Left ventricle myocardium inferior (tissue), 1 donor: ENCODE data around the gene NXN. TPM values are rescaled to one million over a fixed set of nuclear protein-coding genes. Genes with fewer than 3 reads are reported as not detected.

Experiments
- DNase-seq: peaks from one replicate; pipeline ENCODE4 v3.0.0-alpha.2; 2020
- H3K27ac ChIP-seq: fragments of 200-600 bp; replicated peaks from 2 replicates; pipeline ENCODE4 v1.8.0; 2021
- H3K27me3 ChIP-seq: fragments of 200-600 bp; 2 replicates; pipeline ENCODE4 v1.8.0; 2021; ENCODE audit warnings: low read depth
- H3K36me3 ChIP-seq: fragments of 200-600 bp; 2 replicates; pipeline ENCODE4 v1.8.0; 2021
- H3K4me1 ChIP-seq: fragments of 200-600 bp; 2 replicates; pipeline ENCODE4 v1.8.0; 2021
- H3K4me3 ChIP-seq: fragments of 200-600 bp; 2 replicates; pipeline ENCODE4 v1.8.0; 2021; ENCODE audit warnings: mild to moderate bottlenecking, moderate library complexity
- H3K9me3 ChIP-seq: fragments of 200-600 bp; replicated peaks from 2 replicates; pipeline ENCODE4 v1.8.0; 2021
- intact Hi-C: fragments of 100-400 bp; cut with micrococcal nuclease; formaldehyde crosslinking; loops from one replicate; pipeline ENCODE4 v1.11.0; 2022
- total RNA-seq: library from RNA; stranded (reverse); fragmentation: NEBNext Ultra II Directional; extraction: Animal tissue kit (Norgen Biotek cat#: 25700); gene quantifications from one replicate; pipeline ENCODE4 v1.2.1, GENCODE V29; 2021
- TF ChIP-seq, protein P1 (sequence below): fragments of 200-600 bp; IDR thresholded peaks from 2 replicates; pipeline ENCODE4 v1.8.0; 2021; ENCODE audit warnings: antibody characterized with exemption, mild to moderate bottlenecking, borderline replicate concordance
- donor health status: DM: no; HTN: yes; CAD: no; lungs with severe emphysema.

NXN gene
- total RNA-seq, 1 donor from 2014 or later, result 13.8 TPM

DNA sequence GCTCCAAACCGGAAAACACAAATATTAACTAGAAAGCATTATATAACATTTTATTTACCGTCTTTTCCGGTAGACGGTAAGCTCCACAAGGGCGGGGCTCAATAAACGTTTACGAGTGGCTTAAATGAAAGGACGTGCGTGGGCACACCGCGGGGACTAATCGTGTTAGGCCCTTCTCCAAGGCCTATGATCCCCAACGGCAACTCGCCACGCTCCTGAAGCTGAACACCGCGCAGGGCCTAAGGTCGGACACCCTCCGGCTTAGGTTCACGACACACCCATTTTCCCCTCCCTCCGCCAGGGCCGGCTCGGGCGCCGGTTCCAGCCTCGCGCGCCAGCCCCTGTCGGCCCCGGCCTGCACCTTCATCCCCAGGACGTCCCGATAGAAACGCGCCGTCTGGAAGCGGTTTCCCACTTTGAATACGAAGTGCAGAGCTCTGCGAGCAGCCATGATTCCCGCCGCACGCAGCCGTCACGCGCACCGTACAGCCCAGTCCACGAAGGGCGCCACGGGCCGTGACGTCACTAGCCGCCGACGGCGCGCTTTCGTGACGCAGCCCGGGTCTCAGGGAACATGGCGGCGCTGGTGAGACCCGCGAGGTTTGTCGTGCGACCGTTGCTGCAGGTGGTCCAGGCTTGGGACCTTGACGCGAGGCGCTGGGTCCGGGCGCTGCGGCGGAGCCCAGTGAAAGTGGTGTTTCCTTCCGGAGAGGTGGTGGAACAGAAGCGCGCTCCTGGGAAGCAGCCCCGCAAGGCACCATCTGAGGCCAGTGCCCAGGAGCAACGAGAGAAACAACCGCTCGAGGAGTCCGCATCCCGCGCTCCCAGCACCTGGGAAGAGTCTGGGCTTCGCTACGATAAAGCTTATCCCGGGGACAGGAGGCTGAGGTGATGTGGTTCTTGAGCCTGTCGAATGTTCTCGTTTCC is 197.5 kb downstream of the NXN start, which contains the start of the genes GLOD4 and MRM3:
TSS of gene GLOD4 (minus strand) at position 476 of the 927 bp plus-strand sequence. CDS start at position 451, 25 bp downstream.
TSS of gene MRM3 (plus strand) at position 549 of the 927 bp plus-strand sequence. CDS start at position 575, 26 bp downstream.
- H3K36me3 ChIP-seq, result peaks cover 34% of the 10 kb centered on the region
- H3K4me1 ChIP-seq, result peaks cover 38% of the 10 kb centered on the region
- H3K27me3 ChIP-seq, result no peaks in the 10 kb centered on the region
- DNase-seq, result peak; percentile 95
- TF ChIP-seq, protein P1, sequence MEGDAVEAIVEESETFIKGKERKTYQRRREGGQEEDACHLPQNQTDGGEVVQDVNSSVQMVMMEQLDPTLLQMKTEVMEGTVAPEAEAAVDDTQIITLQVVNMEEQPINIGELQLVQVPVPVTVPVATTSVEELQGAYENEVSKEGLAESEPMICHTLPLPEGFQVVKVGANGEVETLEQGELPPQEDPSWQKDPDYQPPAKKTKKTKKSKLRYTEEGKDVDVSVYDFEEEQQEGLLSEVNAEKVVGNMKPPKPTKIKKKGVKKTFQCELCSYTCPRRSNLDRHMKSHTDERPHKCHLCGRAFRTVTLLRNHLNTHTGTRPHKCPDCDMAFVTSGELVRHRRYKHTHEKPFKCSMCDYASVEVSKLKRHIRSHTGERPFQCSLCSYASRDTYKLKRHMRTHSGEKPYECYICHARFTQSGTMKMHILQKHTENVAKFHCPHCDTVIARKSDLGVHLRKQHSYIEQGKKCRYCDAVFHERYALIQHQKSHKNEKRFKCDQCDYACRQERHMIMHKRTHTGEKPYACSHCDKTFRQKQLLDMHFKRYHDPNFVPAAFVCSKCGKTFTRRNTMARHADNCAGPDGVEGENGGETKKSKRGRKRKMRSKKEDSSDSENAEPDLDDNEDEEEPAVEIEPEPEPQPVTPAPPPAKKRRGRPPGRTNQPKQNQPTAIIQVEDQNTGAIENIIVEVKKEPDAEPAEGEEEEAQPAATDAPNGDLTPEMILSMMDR, result peak; percentile 39
- intact Hi-C loops, result no loop called here
- H3K9me3 ChIP-seq, result no peaks in the 10 kb centered on the region
- H3K27ac ChIP-seq, result peak within 1 kb of the TSS; percentile 86
- peak within 1 kb of the TSS; percentile 92 for H3K4me3 ChIP-seq

DNA sequence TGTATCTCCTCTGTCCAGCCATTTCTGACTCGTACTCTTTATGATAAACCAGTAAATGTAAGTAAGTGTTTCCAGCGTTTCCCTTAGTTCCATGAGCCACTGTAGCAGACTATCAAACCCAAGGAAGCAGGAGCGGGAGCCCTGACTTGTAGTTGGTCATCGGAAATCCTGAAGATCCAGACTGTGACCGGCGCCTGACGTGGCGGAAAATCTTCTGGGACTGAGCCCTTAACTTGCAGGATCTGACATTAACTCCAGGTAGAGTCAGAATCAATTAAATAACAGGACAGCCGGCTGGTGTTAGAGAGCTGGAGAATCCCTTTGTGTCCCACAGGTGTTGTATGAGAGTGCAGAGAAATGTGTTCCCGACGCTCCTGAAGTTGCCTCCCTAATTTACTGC is 201.5 kb downstream of the NXN start:
- no peak for DNase-seq
- intact Hi-C loops, result no loop called here
- H3K4me1 ChIP-seq, result peaks cover 22% of the 10 kb centered on the region
- peaks cover 59% of the 10 kb centered on the region for H3K36me3 ChIP-seq
- no peaks in the 10 kb centered on the region for H3K27me3 ChIP-seq
- TF ChIP-seq, protein P1, result no peak
- H3K27ac ChIP-seq, result no peak overlapping the region
- H3K4me3 ChIP-seq, result no peak overlapping the region
- H3K9me3 ChIP-seq, result no peaks in the 10 kb centered on the region

DNA sequence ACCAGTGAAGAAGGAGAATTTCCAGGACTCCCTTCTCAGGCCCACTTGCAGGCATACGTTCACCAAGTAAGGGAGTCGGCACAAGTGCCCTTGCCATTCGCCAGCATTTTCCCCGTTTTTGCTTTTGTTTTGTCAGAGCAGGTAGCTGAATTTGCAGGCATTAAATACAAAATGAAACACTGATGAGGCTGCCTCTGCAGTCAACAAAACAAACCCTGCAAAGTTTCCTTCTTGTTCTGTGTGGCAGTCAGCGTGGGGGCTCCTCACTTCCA is 205.3 kb downstream of the NXN start:
- no peak overlapping the region for H3K4me3 ChIP-seq
- H3K36me3 ChIP-seq, result peaks cover 88% of the 10 kb centered on the region
- intact Hi-C loops, result no loop called here
- DNase-seq, result no peak
- H3K9me3 ChIP-seq, result no peaks in the 10 kb centered on the region
- TF ChIP-seq, protein P1, result no peak
- H3K27ac ChIP-seq, result no peak overlapping the region
- H3K27me3 ChIP-seq, result no peaks in the 10 kb centered on the region
- no peaks in the 10 kb centered on the region for H3K4me1 ChIP-seq

DNA sequence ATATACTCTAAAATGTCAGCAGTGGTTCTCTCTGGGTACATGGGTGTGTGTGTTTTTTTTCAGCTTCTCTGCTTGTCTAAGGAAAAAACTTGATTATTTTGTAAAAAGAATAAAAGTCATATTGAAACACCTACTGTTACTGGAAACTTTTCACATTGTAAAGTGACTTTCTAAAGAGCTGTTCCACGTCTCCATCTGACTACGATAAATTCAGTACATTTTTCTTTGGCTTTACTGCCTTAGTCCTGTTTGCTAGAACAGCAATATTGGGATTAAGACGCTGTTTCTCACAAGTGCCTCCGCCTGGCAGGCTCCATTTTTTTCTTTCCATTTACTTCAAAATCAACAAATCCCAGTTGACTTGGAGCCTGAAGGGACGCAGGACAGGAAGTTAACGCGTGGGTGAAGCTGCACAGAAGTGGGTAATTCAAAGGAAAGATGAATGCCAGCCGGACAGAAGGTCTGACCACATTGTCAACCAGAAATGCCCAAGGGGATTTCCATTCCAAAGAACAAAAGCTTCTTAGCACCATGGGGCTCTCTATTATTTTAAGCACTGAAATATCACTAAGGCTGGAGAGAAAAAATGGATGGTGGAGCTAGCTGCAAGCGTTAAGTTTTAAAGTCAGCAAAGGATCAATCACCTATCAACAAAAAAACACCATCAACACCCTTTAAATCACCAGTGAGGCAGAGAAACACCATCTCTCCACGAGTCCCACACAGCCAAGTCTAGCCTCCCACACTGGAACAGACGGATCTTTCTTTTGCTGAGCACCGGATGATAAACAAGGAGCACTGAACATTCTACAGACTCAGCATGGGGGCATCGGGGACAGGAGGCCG is 205.9 kb downstream of the NXN start:
- DNase-seq, result no peak
- Histone ChIP-seq H3K4me3 (no peak overlapping the region), H3K36me3 (peaks cover 88% of the 10 kb centered on the region), H3K27me3 (no peaks in the 10 kb centered on the region), H3K4me1 (no peaks in the 10 kb centered on the region), H3K27ac (no peak overlapping the region), H3K9me3 (no peaks in the 10 kb centered on the region)
- TF ChIP-seq, protein P1, result no peak
- intact Hi-C loops, result no loop called here

DNA sequence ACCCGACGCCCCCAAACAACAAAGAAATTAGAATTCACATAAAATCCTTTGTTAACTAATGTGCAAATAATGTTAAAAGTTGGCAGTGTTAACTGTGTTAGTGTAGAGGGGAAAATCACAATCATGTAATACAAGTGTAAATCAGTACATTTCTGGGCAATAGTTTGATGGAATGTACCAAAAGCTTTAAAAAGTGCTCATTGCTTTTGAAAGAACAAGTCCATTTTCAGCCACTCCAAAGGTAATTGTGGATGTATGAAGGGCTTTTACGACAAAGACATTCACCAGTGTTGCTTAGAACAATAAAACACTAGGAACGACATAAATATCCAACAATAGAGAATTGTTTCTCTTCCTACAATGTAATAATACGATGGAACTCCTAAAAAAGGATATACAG is 206.6 kb downstream of the NXN start:
- no peaks in the 10 kb centered on the region for H3K4me1 ChIP-seq
- H3K4me3 ChIP-seq, result no peak overlapping the region
- H3K9me3 ChIP-seq, result no peaks in the 10 kb centered on the region
- TF ChIP-seq, protein P1, result no peak
- intact Hi-C loops, result no loop called here
- H3K36me3 ChIP-seq, result peaks cover 82% of the 10 kb centered on the region
- no peak for DNase-seq
- no peak overlapping the region for H3K27ac ChIP-seq
- no peaks in the 10 kb centered on the region for H3K27me3 ChIP-seq
